Tongue (tissue), 2 donors: ENCODE results near the gene CEP295NL. TPM values are rescaled to one million over a fixed set of nuclear protein-coding genes. Genes with fewer than 3 reads are reported as not detected.
"Not testable (repeated sequence)": the region's sequence is repeated elsewhere in the genome, so short reads cannot be mapped to it uniquely, and the experiment has no call there.

Experiments used
- DNase-seq: peaks from one replicate; pipeline ENCODE4 v3.0.0-alpha.2; 2015
- total RNA-seq: library from RNA; depleted of rRNA; stranded (reverse); fragments of >200 nt; gene quantifications from one replicate; pipeline ENCODE4 v1.2.3, GENCODE V29; 2014

Gene CEP295NL
- total RNA-seq, 1 donor from 2014 or later = 5.9 TPM

- DNase-seq = peak; percentile 90
These were observed 22.9 kb upstream of the CEP295NL start for GRCh38 chr17:78925662-78926555.

GRCh38 chr17:78925234-78925633 is 22.2 kb upstream of the CEP295NL start, which contains the start of gene TIMP2:
TSS of gene TIMP2 (minus strand) at chr17:78925387. CDS start at chr17:78925088, 299 bp downstream.
- peak; percentile 96 for DNase-seq

GRCh38 chr17:78924481-78925151 is 21.6 kb upstream of the CEP295NL start:
- peak; percentile 57 for DNase-seq

GRCh38 chr17:78923660-78924453 is 20.9 kb upstream of the CEP295NL start:
- no peak for DNase-seq

GRCh38 chr17:78922816-78923498 is 20.0 kb upstream of the CEP295NL start:
- DNase-seq = no peak

- DNase-seq = peak; percentile 88
These were observed 18.5 kb upstream of the CEP295NL start for GRCh38 chr17:78921437-78921971.

- no peak for DNase-seq
These were observed 17.5 kb upstream of the CEP295NL start for GRCh38 chr17:78920528-78920927.

- no peak for DNase-seq
These were observed 17.0 kb upstream of the CEP295NL start for GRCh38 chr17:78919861-78920450.

- no peak for DNase-seq
These were observed 16.0 kb upstream of the CEP295NL start for GRCh38 chr17:78918979-78919378.

GRCh38 chr17:78917451-78918275 is 14.7 kb upstream of the CEP295NL start:
- DNase-seq = no peak

GRCh38 chr17:78915872-78916632 is 13.1 kb upstream of the CEP295NL start:
- DNase-seq = no peak

GRCh38 chr17:78913115-78913514 is 10.1 kb upstream of the CEP295NL start:
- no peak for DNase-seq

- no peak for DNase-seq
These were observed 9.1 kb upstream of the CEP295NL start for GRCh38 chr17:78912082-78912481.

- DNase-seq = not testable (repeated sequence)
These were observed 8.5 kb upstream of the CEP295NL start for GRCh38 chr17:78911543-78911942.

GRCh38 chr17:78910497-78911284 is 7.7 kb upstream of the CEP295NL start:
- DNase-seq = no peak

- no peak for DNase-seq
These were observed 5.4 kb upstream of the CEP295NL start for GRCh38 chr17:78908426-78908825.

- DNase-seq = peak; percentile 55
These were observed 2.5 kb upstream of the CEP295NL start for GRCh38 chr17:78905541-78905940.

- DNase-seq = no peak
These were observed 2.1 kb upstream of the CEP295NL start for GRCh38 chr17:78905116-78905515.

GRCh38 chr17:78904371-78904770 is 1.4 kb upstream of the CEP295NL start:
- no peak for DNase-seq
